Activated CD8-positive, alpha-beta memory T cell treated with anti-CD3 and anti-CD28 coated beads for 48 hours (primary cell): ENCODE data around the gene RPL18.

ENCODE experiments used
- DNase-seq, 3 experiments: peaks; one replicate each; pipeline ENCODE4 v3.0.0-alpha.2; 2020; ENCODE audit warnings: low read depth in 2 of 3, low spot score in 2 of 3

RPL18 gene

DNA sequence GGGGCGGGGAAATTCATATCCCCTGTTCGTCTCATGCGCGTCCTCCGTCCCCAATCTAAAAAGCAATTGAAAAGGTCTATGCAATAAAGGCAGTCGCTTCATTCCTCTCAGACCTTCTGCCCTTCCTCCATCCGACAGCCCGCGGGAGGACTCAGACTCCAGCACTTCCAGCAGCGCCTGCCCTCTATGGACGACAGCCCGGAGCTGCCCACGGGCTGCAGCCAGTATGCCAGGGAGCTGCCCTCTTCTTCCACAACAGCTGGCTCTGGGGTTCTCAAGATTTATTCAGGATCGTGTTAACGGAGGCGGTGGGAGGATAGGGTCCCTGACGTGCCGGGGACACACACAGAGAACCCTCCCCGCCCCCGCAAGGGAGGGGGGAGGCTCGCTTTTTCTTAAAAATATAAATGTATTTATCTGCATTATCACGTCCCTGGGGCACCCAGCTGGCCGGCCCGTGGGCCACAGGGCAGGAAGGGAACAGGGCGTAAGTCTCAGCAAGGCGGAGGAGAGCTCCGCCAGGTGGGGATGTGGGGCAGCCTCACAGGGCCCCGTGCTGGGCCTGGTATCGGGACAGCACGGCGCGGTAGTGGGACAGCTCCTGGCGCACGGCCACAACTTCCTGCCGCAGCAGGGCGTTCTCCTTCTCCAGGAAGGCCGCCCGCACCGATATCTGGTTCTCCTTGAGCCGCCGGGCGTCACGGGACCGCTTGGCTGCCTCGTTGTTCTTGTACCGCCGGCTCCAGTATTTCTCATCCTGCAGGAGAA is 11.5 kb upstream of the RPL18 start:
- no peak for DNase-seq

DNA sequence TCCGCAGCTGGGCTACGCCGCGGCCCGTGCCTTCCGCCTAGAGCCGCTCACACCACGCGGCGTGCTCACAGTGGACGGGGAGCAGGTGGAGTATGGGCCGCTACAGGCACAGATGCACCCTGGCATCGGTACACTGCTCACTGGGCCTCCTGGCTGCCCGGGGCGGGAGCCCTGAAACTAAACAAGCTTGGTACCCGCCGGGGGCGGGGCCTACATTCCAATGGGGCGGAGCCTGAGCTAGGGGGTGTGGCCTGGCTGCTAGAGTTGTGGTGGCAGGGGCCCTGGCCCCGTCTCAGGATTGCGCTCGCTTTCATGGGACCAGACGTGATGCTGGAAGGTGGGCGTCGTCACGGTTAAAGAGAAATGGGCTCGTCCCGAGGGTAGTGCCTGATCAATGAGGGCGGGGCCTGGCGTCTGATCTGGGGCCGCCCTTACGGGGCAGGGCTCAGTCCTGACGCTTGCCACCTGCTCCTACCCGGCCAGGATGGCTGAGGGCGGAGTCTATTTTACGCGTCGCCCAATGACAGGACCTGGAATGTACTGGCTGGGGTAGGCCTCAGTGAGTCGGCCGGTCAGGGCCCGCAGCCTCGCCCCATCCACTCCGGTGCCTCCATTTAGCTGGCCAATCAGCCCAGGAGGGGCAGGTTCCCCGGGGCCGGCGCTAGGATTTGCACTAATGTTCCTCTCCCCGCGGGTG is 10.8 kb upstream of the RPL18 start:
- DNase-seq, result no peak

DNA sequence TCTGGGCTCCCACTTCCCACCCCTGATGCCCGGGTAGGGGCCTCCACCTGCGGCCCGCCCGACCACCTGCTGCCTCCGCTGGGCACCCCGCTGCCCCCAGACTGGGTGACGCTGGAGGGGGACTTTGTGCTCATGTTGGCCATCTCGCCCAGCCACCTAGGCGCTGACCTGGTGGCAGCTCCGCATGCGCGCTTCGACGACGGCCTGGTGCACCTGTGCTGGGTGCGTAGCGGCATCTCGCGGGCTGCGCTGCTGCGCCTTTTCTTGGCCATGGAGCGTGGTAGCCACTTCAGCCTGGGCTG is 10.3 kb upstream of the RPL18 start:
- no peak for DNase-seq

DNA sequence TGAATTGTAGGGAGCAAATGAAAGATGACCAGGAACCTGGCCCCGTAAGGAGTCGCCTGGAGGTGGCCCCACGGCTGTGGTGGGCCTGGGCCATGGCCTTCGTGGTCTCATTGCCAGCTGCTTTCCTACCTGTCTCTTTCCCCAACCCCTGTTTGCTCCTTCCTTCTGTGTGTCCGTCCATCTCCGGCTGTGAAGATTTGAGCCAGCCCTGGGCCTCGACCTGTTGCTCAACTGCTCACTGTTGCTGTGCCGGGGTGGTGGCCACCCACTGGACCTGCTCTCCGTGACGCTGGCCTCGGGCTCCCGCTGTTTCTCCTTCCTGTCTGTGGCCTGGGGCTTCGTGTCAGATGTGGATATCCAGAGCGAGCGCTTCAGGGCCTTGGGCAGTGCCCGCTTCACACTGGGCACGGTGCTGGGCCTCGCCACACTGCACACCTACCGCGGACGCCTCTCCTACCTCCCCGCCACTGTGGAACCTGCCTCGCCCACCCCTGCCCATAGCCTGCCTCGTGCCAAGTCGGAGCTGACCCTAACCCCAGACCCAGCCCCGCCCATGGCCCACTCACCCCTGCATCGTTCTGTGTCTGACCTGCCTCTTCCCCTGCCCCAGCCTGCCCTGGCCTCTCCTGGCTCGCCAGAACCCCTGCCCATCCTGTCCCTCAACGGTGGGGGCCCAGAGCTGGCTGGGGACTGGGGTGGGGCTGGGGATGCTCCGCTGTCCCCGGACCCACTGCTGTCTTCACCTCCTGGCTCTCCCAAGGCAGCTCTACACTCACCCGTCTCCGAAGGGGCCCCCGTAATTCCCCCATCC is 9.7 kb upstream of the RPL18 start:
- DNase-seq, result no peak

DNA sequence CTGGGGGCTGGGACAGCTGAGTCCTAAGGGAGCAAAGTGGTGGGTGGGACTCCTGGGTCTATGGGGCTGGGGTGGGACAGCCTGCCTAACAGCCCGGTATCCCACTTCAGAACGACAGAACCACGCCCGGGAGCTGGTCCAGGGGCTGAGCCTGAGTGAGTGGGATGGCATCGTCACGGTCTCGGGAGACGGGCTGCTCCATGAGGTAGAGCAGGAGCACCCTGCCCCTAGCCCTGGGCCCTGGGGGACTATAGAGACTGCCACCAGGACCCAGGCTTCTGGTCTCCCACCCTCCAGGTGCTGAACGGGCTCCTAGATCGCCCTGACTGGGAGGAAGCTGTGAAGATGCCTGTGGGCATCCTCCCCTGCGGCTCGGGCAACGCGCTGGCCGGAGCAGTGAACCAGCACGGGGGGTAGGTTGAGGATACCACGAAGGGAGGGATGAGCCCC is 8.9 kb upstream of the RPL18 start:
- DNase-seq, result no peak

DNA sequence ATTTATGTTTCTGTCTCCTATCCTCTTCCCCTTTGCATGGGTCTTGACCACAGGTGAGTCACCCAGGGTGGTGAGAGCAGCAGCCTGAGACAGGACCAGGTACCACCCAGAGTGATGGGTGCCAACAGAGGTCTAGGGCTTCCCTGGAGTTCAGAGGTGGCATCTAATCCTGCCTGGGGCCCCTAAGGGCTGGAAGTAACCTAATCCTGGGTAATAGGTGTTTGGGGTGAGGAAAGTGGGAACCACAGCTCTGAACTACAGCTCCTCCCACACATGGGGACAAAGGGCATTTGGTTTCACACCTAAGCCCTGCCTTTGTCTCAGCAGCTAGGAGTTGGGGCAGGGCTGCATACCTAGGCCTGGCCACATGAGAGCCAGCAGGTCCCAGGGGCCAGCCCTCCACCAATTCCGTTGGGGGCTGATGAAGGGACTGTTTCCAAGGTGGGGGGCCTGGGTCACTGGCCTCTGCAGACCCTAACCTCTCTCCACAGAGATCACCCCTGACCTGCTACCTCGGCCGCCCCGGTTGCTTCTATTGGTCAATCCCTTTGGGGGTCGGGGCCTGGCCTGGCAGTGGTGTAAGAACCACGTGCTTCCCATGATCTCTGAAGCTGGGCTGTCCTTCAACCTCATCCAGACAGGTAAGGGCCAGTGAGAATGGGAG is 8.4 kb upstream of the RPL18 start:
- no peak for DNase-seq

DNA sequence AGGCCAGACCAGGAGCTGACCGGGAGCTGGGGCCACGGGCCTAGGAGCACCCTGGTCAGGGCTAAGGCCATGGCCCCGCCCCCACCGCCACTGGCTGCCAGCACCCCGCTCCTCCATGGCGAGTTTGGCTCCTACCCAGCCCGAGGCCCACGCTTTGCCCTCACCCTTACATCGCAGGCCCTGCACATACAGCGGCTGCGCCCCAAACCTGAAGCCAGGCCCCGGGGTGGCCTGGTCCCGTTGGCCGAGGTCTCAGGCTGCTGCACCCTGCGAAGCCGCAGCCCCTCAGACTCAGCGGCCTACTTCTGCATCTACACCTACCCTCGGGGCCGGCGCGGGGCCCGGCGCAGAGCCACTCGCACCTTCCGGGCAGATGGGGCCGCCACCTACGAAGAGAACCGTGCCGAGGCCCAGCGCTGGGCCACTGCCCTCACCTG is 6.9 kb upstream of the RPL18 start:
- no peak for DNase-seq

DNA sequence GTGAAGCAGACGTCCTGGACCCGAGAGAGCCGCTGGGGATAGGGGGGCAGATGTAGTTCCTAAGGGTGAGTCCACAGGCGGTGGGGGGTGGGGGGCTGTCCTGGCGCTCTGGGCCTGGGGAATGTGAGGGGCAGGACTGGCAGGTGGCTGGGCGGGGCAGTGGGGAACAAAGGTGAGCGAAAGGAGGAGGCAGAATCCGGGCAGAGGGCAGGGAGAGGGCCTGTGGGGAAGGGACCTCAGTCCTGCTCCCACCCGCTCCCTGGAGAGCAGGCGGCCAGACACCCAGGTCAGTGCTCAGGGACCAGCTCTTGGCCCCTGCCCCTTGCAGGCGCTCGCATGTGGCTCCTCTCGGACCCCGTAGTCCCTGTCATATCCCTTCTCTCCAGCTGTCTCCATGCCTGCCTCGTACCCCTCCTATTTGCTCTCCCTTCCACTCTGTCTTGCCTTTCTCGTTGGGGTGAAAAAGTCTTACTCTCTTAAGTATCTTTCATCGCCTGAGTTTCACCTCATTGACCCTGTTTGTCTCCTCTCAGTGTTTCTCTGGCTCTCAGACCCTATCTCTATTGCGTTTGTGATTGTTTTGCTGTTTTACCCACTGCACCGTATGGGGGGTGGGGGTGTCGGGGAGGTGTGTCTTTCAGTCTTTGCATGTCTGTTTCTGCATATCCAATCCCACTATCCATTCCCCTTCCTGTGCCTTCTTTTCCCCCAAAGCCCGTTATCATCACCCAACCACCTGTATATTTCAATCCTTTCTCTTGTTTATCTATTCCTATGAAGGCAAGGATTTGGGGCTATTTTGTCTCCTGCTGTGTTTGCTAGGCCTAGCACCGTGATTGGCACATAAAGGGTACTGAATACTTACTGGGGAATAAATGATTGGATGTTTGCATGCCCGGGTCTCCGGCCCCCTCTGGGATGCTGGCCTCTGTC is 6.1 kb upstream of the RPL18 start:
- DNase-seq, result no peak

DNA sequence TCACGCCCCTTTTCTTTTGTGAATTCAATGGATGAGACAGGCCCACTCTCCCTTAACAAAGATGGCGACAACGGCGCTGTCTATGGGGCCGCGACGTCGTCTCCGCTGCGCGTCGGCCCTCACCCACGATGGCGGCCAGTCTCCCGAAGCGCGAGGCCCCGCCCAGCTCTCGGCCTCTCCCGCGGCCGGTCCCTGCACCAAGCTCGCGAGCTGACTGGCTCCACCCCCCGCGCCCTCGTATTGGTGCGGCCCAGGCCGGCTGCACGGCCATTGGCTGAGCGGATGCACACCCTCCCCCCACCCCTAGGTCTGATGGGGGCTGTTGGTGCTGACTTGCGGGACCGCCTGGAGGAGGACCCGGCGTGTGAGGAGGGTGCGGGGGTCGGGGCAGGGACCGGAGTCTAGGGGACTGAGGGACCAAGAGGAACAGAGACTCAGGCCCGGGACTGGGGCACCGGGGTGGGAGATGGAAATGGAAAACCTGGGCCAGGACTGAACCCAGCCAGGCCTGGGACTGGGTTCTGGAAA is 5.2 kb upstream of the RPL18 start:
- DNase-seq, result peak in 2 of 3 experiments; percentile 90 to 96

DNA sequence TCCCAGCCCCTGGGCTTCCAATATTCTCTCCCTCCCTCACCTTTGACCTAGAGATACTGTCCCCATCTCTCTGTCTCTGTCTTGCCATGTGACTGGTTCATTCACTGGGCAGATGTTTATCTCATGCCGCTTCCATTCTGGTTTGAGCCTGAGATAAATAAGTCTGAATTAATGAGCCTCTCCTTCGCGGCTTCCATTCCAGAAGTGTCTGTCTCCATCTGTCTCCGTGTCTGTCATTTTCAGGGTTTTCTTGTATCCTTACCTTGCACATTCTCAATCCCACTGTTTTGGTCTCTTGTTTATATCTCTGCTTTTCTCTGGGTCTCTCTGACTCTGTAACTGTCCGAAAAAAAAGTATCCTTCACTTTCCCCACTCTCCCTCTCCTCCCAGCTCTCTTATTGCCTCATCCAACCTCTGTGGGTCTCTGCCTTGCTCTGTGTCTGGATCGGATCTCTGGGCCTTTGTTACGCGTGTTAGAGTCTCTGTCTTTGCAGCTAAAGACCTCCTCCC is 4.6 kb upstream of the RPL18 start:
- DNase-seq, result no peak

DNA sequence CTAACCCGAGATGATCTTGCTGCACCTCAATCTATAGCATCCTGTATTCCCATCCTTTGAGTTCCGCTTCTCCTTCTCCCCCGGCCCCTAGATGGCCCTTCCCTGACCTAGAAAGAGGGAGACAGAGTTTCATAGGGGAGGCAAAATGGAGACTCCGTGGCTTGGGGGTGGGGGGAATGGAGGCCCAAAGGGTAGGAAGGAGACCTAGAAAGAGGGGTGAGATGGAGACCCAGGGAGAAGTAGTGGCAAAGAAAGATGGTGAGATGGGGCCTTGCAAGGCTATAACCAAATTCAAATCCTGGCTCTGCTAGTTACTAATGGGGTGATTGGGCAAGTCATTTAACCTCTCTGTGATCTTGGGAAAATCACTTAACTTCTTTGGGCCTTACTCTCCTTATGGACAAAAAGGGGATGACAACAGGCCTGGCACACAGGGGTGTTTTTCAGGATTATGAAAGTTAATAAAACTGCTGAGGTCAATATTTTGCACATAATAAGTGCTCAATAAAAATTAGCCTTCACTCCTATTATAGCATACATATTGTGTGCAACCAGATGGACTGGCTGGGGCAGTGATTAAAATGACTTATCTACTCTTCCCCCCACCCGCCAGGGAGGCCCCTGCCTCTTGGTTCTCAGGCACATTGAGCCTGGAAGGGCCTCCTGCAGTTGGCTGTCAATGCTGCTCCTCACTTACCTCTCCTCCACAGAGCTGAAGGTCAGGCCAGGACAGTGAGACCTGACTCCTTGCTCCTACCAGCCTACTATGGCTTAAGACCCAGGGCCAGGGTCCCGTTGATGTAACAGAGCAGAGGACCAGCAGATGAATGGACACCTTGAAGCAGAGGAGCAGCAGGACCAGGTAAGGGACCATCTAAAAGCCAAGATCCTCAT is 961 bp upstream of the RPL18 start:
- DNase-seq, result no peak

DNA sequence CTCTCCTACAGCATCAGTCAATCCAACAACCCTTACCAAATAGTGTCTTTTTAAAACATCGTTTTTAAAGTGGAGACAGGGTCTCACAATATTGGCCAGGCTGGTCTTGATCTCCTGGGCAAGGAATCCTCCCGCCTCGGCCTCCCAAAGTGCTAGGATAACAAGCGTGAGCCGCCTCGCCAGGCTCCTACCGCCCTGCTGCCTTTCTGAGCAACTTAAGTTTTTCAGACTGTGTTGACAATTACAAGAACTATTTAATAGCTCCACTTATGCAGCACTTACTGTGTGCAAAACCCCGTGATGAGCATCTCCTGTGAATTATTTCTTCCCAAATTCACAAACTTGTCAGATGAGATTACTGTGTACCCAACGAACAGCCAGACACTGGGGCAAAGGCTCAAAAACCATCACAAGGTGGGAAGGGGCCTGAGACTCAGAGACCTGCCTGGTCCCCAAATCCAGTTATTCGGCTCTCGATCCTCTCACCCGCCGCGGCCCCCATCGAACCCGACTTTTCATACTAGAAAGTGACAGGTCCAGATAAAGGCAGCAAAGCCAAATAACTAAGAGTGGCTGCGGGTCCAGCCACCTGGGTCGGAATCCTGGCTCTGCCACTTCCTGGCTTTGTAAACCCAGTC is 581 bp downstream of the RPL18 start:
- DNase-seq, result no peak

DNA sequence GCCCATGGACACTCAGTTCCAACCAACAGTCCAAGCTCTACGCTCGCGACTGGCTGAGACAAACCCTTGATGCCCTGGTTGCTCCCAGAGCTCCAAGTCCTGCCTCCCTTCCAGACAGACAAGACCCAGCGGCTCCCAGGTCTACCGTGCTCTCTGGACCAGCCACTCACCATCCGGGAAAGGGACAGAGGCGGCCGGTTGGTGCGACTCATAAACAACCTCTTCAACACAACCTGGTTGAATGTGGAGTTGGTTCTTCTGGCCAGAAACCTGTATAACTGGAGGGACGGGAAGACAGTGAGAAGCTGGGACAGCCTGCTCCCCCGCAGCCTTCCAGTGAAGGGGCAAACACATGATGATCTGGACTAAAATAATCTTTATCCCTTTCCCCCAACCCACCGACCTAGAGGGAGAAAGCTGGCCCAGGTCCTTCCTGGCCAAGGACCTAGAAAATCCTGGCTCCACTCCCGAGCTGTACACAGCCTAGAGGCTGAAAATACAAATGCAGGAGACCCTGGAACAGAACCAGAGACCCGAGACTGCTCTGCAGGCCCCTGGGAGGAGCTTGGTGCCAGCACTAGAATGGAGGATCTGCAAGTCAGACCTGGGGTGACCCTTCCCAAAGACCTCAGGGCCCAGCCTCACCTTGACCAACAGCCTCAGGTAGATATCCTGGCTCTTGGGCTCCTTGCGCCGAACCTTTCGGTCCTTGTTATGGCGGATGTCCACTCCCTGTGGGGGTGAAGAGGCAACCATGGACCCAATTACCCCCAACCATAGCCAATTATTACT is 1.6 kb downstream of the RPL18 start:
- DNase-seq, result no peak

DNA sequence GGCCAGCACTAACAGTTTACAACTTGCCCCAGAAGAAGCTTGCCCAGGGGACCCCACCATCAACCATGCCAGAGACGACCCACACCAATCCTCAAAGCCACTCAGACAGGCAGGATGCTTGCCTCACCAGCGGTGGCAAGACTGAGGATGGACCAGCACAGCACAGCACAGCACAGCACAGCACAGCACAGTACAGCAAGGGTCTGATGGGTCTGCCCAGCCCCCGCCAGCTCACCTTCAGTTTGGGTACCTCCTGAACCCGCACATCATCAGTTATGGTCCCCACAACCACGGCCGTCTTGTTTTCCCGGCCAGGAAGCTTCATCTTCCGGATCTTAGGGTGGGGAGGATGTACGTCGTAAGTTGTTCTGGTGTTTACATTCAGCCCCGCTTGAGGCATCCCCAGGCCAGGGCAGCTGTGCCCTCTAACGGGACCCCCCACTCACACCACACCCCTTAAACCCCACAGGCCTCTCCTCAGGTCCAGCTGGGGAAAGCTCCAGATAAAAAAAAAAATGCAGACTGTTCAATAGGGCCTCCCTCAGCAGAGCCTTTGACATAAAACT is 2.4 kb downstream of the RPL18 start:
- no peak for DNase-seq

DNA sequence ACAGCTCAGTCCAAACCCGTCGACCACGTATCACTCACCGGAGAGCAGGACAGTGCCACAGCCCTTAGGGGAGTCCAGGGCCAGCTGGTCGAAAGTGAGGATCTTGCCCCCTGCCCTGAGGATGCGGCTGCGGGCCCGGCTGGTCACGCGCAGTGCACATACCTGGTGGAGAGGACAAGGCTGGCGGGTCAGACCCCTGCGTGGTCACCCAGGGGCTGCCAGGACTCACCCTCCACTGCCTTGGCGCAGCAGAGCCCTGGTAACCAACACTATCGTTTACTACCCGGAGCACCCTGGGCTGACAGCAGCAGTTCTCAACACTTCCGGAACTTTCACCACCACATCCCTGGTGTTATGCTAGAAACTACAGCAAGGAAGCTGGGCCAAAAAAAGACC is 2.9 kb downstream of the RPL18 start:
- DNase-seq, result no peak

DNA sequence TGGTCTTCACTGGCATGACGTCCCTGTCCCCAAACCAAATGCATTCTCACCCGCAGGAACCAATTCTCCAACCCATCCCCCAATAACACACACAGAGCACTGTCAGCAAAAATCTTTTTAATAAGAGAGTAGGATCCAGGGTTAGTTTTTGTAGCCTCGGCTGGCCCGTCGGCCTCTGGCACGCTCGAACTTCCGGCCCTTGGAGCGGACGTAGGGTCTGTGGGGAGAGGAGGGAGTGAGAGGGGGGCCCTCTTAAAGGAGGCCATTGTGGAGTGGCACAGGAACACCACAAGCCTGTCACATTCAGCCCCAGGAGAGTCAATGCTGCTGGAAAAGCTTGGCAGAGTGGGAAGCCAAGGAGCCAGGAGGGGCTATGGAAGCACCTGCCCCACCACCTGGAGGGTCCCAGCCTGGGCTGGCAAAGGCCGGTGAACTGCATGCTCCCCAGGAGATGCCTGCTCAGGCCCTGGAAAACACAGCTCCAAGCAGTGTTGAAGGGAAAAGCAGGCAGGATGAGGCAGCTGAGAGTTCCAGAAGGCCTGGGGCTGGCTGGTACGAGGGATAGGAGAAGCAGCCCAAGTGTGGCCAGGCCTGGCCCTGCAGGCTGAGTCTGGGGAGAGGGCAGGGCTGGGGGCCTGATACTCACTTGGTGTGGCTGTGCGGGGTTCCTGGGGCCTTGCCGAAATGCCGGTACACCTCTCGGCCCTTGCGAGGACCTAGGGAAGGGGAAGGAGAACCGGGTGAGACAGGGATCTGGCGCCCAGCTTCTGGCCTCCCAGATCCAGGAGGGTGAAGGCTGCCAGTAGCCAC is 3.5 kb downstream of the RPL18 start:
- DNase-seq, result no peak
